Measurements from ENCODE around the gene ARHGAP27.
"Not testable (repeated sequence)": the region's sequence is repeated elsewhere in the genome, so short reads cannot be mapped to it uniquely, and the experiment has no call there.

Gene ARHGAP27

GRCh38 chr17:45446872-45447625, 14.4 kb upstream of the ARHGAP27 start:
- not testable (repeated sequence) for DNase-seq (ENCODE audit: low read depth, low spot score)

GRCh38 chr17:45445901-45446743, 13.5 kb upstream of the ARHGAP27 start:
- not testable (repeated sequence) for DNase-seq (ENCODE audit: low read depth, low spot score)

DNA sequence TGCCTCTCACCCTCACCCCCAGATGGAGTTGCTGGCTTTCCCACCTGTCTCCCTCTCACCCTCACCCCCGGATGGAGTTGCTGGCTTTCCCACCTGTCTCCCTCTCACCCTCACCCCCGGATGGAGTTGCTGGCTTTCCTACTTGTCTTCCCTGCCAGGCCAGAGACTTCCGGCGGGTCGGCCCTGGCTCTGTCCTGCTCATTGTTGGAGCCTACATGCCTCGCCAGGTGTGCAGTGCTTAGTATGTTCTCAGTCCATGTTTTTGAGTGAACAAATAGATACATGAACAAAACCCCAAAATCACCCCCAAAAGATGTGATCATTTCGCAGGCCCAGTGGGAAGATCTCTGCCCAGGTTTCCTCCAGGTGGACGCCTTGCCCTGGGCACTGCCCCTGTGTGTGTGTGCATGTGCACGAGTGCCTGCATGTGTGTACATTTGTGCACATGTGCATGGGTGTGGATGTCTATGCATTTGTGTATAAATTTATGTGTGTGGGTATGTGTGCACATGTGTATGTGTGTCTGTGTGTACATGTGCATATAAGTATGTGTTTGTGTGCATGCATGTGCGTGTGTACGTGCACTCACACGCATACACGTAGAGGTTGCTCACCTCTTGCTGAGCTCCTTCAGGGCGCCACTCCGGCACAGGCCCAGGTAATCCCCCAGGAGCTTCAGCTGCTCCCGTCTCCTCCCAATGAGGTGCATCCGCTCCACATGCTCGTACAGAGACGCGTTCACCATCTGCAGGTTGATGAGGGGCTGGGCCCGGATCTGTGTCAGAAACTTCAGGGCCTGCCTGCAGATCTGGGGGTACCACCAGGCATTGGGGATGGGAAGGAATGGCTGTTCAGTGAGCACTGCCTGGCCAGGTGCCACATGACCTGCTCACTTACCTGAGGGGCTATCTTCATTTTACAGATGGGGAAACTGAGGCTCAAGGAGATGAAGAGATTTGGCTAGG, 12.5 kb upstream of the ARHGAP27 start:
- not testable (repeated sequence) for DNase-seq (ENCODE audit: low read depth, low spot score)

GRCh38 chr17:45444301-45444700, 11.6 kb upstream of the ARHGAP27 start:
- not testable (repeated sequence) for DNase-seq (ENCODE audit: low read depth, low spot score)

DNA sequence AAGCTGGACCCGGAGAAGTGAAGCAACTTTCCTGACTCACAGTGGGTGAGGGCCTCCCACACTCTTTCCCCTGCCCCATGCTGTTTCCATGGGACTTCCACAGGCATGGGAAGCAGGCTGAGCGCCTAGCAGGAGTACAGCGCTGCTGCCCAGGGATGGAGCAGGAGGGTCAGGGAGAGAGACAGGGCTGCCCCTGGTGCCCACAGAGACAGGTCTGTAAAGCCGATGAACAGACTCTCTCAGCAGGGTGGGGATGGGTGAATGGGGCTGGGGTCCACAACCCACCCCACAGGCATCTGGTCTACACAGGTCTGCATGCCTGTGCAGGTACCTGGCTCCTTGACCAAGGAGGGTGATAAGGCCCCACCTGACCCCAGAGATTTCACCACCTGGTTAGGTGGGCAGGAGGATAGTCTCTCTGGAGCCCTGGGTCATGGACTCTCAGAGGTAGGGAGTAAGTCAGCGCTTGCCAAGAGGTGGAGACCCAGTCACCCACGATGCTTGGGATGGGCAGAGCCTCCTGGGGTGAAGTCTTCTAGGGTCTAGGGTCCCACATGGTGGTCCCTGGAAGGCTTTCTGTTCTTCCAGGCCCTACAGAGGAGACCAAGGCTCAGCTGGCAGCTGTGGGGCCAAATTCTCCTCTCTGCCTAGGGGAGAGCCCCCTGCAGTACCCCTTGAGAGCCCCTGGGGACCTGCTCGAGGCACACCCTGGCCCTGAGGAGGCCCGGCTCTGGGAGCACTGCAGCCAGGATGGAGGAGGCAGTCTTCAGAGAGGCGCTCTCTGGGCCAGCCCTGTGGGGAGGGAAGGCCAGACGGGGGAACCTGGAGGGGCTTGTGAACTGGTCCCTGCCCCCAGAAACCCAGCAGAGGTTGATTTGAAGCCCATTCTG, 10.9 kb upstream of the ARHGAP27 start:
- not testable (repeated sequence) for DNase-seq (ENCODE audit: low read depth, low spot score)

- no peak for DNase-seq (ENCODE audit: low read depth, low spot score)
These were observed 9.0 kb upstream of the ARHGAP27 start for GRCh38 chr17:45441526-45442310.

DNA sequence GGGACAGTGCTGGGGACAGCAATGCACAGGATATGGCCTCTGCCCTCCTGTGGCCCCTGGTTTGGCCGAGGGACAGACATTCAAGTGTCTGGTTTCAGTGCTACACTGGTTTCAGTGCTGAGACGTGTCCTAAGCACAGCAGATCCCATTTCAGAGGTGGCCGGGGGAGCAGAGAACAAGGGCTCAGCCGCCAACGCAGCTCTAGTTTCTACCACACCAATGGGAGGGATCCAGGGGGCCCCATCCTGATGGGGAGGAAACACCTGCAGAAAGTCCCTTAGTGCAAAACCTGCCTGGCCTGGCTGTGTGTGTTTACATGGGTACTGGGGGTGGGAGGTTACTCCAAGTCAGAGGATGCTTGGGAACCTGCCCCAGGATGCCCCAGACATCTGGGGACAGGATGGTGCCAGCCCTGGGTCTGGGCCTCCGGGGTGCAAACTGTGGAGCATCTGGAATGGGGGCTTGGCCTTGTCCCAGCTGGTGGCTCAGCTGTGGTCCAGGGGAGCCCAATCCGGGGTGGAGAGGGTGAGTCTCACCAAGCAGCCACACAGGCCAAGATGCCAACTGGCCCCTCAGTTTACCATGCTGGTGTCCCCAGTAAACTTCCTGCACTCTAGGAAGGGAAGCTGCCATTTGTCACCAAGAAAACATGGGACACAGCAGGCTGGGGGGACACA, 8.3 kb upstream of the ARHGAP27 start:
- not testable (repeated sequence) for DNase-seq (ENCODE audit: low read depth, low spot score)

GRCh38 chr17:45440161-45440778, 7.6 kb upstream of the ARHGAP27 start:
- DNase-seq (ENCODE audit: low read depth, low spot score), result no peak

- DNase-seq (ENCODE audit: low read depth, low spot score), result no peak
These were observed 6.4 kb upstream of the ARHGAP27 start for GRCh38 chr17:45438931-45439610.

GRCh38 chr17:45437465-45438283, 5.0 kb upstream of the ARHGAP27 start:
- no peak for DNase-seq (ENCODE audit: low read depth, low spot score)

DNA sequence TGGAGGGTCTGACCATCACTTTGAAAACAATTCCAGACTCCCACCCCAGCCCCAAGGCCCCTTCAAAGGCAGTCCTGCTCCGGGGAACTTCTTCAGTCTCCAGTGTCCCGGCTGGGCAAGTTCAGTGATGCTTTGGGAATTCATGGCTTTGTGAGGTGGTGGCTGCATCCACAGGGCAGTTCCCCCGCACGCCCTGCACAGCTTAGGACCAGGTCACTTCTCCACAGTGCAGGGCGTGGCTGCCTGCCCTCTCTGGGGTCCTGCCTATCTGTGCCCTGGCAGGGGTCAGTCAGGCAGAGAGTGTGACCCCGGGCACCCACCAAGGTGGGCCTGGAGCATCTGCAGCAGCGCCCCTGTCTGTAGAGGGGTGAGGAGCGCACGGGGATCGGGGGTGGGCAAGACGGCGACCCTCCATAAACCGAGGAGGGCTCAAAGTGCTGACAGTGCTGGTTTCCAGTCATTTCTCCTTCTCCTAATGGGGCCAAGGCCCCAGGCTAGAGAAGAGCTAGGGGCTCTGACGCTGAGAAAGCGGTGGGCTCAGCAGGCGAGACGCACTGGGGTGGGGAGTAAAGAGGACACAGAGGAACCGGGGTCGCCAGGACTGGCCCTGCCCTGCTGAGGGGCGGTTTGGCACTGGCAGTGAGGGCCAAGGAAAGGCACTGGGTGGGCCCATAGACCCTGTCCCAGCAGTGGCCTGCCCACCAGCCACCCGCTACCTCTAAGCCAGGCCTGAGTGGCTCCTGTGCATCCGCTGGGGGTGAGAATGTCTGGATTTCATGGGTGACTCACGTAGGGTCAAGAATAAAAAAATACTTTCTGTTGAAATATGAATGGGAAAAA, 4.2 kb upstream of the ARHGAP27 start:
- DNase-seq (ENCODE audit: low read depth, low spot score), result no peak

DNA sequence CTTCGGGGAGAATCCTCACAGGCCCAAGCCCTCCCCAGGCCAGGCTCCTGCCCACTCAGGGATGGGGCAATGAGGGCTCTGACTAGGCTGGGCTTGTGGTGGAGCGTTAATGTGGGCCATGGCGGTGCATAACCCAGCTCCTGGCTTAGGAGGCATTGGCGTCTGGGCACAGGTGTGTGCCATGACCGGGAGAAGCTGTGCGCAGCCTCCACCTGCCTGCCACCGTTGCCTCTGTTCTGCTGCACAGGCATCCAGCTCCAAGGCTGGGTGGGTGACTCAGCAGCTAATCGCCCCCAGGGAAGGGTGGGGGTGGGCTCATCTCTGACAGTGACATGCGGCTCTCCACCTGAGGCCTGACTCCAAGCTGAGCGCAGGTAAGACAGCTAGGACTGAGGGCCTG, 3.5 kb upstream of the ARHGAP27 start:
- no peak for DNase-seq (ENCODE audit: low read depth, low spot score)

GRCh38 chr17:45435481-45435880, 2.8 kb upstream of the ARHGAP27 start:
- no peak for DNase-seq (ENCODE audit: low read depth, low spot score)

DNA sequence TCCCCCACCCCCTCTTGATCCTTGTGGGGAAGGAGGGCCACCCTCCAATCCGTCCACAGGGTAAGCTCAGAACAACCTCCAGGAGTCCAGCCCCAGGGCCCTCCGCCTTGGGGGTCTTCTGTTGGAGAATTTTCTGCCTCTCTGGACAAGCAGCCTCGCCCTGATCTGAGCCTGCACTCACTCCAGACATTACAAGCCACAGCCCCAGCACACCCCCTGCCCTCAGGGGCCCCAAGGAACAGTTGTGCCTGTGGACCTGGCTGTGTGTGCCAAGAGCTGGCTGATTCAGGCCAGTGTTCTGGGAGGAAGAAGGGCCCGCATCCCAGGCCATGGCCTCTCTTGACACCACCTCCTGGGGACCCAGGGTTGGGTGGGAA, 477 bp upstream of the ARHGAP27 start:
- DNase-seq (ENCODE audit: low read depth, low spot score), result no peak

GRCh38 chr17:45431531-45432404, 902 bp downstream of the ARHGAP27 start:
- peak; percentile 38 for DNase-seq (ENCODE audit: low read depth, low spot score)
